Calu3 (cell line): ENCODE results near the gene KLF9. TPM values are rescaled to one million over a fixed set of nuclear protein-coding genes. Genes with fewer than 3 reads are reported as not detected.

Source experiments
- BruUV-seq: library from RNA; stranded (reverse); fragments of 400-500 nt; replicated peaks from 2 replicates; lab custom pipeline; 2021; lab: Mats Ljungman, UMichigan
- CTCF ChIA-PET: fragments of 300-600 bp; sonication (Branson Sonifier 250); formaldehyde crosslinking; loops from one replicate; lab custom pipeline; 2022; ENCODE audit warnings: antibody characterized with exemption; lab: Charles Lee
- DNase-seq: peaks from one replicate; pipeline ENCODE4 v3.0.0; 2022
- H3K27ac Mint-ChIP-seq: one replicate; pipeline ENCODE4 v1.8.0; 2022; ENCODE audit warnings: mixed read lengths; ENCODE audit not compliant: unreplicated experiment
- H3K27me3 Mint-ChIP-seq: one replicate; pipeline ENCODE4 v1.8.0; 2022; ENCODE audit warnings: mixed read lengths; ENCODE audit not compliant: unreplicated experiment
- H3K36me3 Mint-ChIP-seq: one replicate; pipeline ENCODE4 v1.8.0; 2022; ENCODE audit warnings: mild to moderate bottlenecking, moderate library complexity, mixed read lengths; ENCODE audit not compliant: insufficient read depth, unreplicated experiment
- H3K4me1 Mint-ChIP-seq: one replicate; pipeline ENCODE4 v1.8.0; 2022; ENCODE audit warnings: mild to moderate bottlenecking, low read depth, mixed read lengths; ENCODE audit not compliant: unreplicated experiment
- H3K4me3 Mint-ChIP-seq: one replicate; pipeline ENCODE4 v1.8.0; 2022; ENCODE audit warnings: mild to moderate bottlenecking, low read depth, moderate library complexity, mixed read lengths; ENCODE audit not compliant: unreplicated experiment
- H3K9me3 Mint-ChIP-seq: one replicate; pipeline ENCODE4 v1.8.0; 2022; ENCODE audit warnings: low read depth, mixed read lengths; ENCODE audit not compliant: unreplicated experiment
- intact Hi-C: fragments of 100-400 bp; cut with micrococcal nuclease; formaldehyde crosslinking; loops from one replicate; pipeline ENCODE4 v1.10.0; 2022; ENCODE audit not compliant: unreplicated experiment
- total RNA-seq: library from RNA; stranded (reverse); gene quantifications from 2 replicates; pipeline ENCODE4 v1.2.3, GENCODE V29; 2022
- TF ChIP-seq, protein P1 (sequence below): fragments of 200-600 bp; IDR thresholded peaks from one replicate; pipeline ENCODE4 v1.8.0; 2022; ENCODE audit warnings: antibody characterized with exemption; ENCODE audit not compliant: unreplicated experiment

Gene KLF9
- total RNA-seq, 1 experiment from 2014 or later, result 0.87 TPM

- intact Hi-C loops, result no loop called here
- TF ChIP-seq, protein P1, sequence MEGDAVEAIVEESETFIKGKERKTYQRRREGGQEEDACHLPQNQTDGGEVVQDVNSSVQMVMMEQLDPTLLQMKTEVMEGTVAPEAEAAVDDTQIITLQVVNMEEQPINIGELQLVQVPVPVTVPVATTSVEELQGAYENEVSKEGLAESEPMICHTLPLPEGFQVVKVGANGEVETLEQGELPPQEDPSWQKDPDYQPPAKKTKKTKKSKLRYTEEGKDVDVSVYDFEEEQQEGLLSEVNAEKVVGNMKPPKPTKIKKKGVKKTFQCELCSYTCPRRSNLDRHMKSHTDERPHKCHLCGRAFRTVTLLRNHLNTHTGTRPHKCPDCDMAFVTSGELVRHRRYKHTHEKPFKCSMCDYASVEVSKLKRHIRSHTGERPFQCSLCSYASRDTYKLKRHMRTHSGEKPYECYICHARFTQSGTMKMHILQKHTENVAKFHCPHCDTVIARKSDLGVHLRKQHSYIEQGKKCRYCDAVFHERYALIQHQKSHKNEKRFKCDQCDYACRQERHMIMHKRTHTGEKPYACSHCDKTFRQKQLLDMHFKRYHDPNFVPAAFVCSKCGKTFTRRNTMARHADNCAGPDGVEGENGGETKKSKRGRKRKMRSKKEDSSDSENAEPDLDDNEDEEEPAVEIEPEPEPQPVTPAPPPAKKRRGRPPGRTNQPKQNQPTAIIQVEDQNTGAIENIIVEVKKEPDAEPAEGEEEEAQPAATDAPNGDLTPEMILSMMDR, result no peak
- Mint-ChIP-seq H3K36me3 (no peaks in the 10 kb centered on the region), H3K9me3 (no peaks in the 10 kb centered on the region), H3K27me3 (no peaks in the 10 kb centered on the region), H3K4me3 (no peak overlapping the region), H3K4me1 (no peaks in the 10 kb centered on the region), H3K27ac (no peak overlapping the region)
- DNase-seq, result no peak
- BruUV-seq, result no TSS peak
- CTCF ChIA-PET, result no interaction called here
Measured at GRCh38 chr9:70387663-70388062, 26.8 kb downstream of the KLF9 start.

- H3K9me3 Mint-ChIP-seq, result no peaks in the 10 kb centered on the region
- no peaks in the 10 kb centered on the region for H3K4me1 Mint-ChIP-seq
- DNase-seq, result no peak
- no peak overlapping the region for H3K27ac Mint-ChIP-seq
- TF ChIP-seq, protein P1, result no peak
- H3K27me3 Mint-ChIP-seq, result no peaks in the 10 kb centered on the region
- no peaks in the 10 kb centered on the region for H3K36me3 Mint-ChIP-seq
- no peak overlapping the region for H3K4me3 Mint-ChIP-seq
- intact Hi-C loops, result no loop called here
- CTCF ChIA-PET, result no interaction called here
- no TSS peak for BruUV-seq
Measured at GRCh38 chr9:70385426-70385825, 29.0 kb downstream of the KLF9 start.

DNA sequence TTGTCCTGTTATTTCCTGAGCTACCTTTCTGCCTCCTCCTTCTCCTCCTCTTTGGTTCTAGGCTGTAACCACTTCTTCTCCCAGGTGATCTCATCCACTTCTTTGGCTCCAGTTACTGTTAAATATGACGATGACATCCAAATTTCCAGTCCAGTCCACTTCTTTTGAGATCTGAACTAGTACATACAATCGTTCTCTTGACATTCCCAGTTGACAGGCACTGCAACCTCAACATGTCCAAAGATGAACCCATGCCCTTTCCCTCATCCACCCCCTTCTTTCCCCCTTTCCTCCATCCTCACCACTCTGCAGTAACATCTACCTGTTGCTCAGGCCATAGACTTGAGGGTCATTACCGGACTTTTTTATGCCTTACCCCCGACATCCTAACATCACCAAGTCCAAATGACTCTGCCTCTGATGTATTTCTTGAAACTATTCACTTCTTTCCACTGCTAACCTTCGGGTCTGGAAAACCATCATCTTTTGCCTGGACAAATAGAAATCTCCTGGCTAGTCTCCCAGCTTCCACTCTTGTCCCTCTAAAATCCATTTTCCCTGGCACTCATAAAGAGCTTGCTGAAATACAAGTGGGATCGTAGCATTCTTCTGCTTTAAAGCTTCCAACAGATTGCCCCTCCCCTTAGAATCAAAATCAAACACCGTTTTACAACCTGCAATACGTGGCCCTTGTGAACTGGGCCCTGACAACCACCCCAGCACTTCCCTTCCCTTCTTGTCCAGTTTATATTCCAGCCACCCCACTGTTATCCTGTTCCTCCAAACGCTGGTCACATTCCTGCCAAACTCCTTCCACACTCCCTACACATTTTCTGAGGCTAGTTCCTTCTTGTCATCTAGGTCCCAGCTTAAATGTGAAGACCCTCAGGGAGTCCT lies 31.5 kb downstream of the KLF9 start:
- no peak for DNase-seq
- intact Hi-C loops, result no loop called here
- H3K27ac Mint-ChIP-seq, result no peak overlapping the region

GRCh38 chr9:70382046-70382708 lies 32.3 kb downstream of the KLF9 start:
- Mint-ChIP-seq H3K36me3 (no peaks in the 10 kb centered on the region), H3K4me1 (no peaks in the 10 kb centered on the region), H3K27me3 (no peaks in the 10 kb centered on the region), H3K27ac (no peak overlapping the region), H3K4me3 (no peak overlapping the region), H3K9me3 (no peaks in the 10 kb centered on the region)
- DNase-seq, result no peak
- CTCF ChIA-PET, result no interaction called here
- intact Hi-C loops, result no loop called here
- TF ChIP-seq, protein P1, result no peak
- no TSS peak for BruUV-seq

More for the DNA sequence above, 31.5 kb downstream of the KLF9 start:
- CTCF ChIA-PET, result no interaction called here
- no peaks in the 10 kb centered on the region for H3K36me3 Mint-ChIP-seq
- no TSS peak for BruUV-seq
- H3K9me3 Mint-ChIP-seq, result no peaks in the 10 kb centered on the region
- H3K4me1 Mint-ChIP-seq, result no peaks in the 10 kb centered on the region
- no peak overlapping the region for H3K4me3 Mint-ChIP-seq
- TF ChIP-seq, protein P1, result no peak
- H3K27me3 Mint-ChIP-seq, result no peaks in the 10 kb centered on the region
